ENCODE results near the gene ANKRD52.
"Not testable (repeated sequence)": the region's sequence is repeated elsewhere in the genome, so short reads cannot be mapped to it uniquely, and the experiment has no call there.

Gene ANKRD52

GRCh38 chr12:56198836-56199235, 59.3 kb downstream of the ANKRD52 start:
- no peak overlapping the region for H3K4me3 ChIP-seq (ENCODE audit: low read depth, low read length)
- TF ChIP-seq, protein P1, sequence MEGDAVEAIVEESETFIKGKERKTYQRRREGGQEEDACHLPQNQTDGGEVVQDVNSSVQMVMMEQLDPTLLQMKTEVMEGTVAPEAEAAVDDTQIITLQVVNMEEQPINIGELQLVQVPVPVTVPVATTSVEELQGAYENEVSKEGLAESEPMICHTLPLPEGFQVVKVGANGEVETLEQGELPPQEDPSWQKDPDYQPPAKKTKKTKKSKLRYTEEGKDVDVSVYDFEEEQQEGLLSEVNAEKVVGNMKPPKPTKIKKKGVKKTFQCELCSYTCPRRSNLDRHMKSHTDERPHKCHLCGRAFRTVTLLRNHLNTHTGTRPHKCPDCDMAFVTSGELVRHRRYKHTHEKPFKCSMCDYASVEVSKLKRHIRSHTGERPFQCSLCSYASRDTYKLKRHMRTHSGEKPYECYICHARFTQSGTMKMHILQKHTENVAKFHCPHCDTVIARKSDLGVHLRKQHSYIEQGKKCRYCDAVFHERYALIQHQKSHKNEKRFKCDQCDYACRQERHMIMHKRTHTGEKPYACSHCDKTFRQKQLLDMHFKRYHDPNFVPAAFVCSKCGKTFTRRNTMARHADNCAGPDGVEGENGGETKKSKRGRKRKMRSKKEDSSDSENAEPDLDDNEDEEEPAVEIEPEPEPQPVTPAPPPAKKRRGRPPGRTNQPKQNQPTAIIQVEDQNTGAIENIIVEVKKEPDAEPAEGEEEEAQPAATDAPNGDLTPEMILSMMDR (IDR thresholded peaks at IDR 0.05; ENCODE audit: borderline replicate concordance, insufficient read depth, low read depth, low read length) = no peak

GRCh38 chr12:56197921-56198635, 60.1 kb downstream of the ANKRD52 start:
- TF ChIP-seq, protein P1 (IDR thresholded peaks at IDR 0.05; ENCODE audit: borderline replicate concordance, insufficient read depth, low read depth, low read length) = no peak
- no peak overlapping the region for H3K4me3 ChIP-seq (ENCODE audit: low read depth, low read length)

DNA sequence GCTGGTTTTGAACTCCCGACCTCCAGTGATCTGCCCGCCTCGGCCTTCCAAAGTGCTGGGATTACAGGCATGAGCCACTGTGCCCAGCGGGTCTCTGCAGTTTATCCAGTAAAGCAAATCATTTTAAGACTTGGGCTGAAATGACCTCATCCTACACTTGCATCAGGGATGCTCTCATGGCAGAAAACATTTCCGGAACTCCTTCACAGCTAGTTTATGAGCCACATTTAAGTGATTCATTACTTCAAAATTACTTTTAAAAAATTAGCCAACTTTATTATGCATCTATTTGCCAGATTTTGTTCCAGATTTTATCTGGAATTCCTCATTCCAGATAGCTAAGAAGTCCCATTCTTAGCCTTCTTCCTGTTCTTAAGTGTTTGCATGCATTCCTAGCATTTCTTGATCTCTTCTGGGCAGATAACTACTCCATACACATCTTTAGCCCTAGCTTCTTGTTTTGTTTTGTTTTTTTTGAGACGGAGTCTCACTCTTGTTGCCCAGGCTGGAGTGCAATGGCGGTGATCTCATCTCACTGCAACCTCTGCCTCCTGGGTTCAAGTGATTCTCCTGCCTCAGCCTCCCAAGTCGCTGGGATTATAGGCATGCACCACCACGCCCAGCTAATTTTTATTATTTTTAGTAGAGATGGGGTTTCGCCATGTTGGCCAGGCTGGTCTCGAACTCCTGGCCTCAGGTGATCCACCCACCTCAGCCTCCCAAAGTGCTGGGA, 61.2 kb downstream of the ANKRD52 start:
- not testable (repeated sequence) for H3K4me3 ChIP-seq (ENCODE audit: low read depth, low read length)

- no peak overlapping the region for H3K4me3 ChIP-seq (ENCODE audit: low read depth, low read length)
- TF ChIP-seq, protein P1 (IDR thresholded peaks at IDR 0.05; ENCODE audit: borderline replicate concordance, insufficient read depth, low read depth, low read length) = peak; percentile 62
Observed at GRCh38 chr12:56193025-56193578, 65.1 kb downstream of the ANKRD52 start.

DNA sequence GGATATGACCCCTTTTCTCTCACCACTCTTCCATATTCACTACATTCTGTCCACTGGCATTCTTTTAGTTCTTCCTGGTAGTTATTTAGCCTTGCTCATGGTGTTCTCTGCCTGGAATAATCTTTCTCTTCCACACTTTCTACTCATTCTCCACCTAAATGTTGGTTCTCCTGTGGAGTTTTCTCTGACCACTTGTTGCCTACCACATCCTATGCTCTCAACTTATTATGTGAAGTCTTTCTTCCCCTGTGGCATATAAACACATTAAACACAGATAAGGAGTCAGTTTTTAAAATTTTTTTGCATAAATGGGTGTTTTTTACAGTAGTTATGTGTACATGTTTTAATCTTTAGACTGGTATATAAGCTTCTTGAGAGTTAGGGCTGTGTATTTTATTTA, 65.6 kb downstream of the ANKRD52 start:
- TF ChIP-seq, protein P1 (IDR thresholded peaks at IDR 0.05; ENCODE audit: borderline replicate concordance, insufficient read depth, low read depth, low read length) = no peak
- no peak overlapping the region for H3K4me3 ChIP-seq (ENCODE audit: low read depth, low read length)

- TF ChIP-seq, protein P1 (IDR thresholded peaks at IDR 0.05; ENCODE audit: borderline replicate concordance, insufficient read depth, low read depth, low read length) = no peak
- H3K4me3 ChIP-seq (ENCODE audit: low read depth, low read length) = peak overlapping the region; percentile 53
Observed at GRCh38 chr12:56190695-56191155, 67.5 kb downstream of the ANKRD52 start.

DNA sequence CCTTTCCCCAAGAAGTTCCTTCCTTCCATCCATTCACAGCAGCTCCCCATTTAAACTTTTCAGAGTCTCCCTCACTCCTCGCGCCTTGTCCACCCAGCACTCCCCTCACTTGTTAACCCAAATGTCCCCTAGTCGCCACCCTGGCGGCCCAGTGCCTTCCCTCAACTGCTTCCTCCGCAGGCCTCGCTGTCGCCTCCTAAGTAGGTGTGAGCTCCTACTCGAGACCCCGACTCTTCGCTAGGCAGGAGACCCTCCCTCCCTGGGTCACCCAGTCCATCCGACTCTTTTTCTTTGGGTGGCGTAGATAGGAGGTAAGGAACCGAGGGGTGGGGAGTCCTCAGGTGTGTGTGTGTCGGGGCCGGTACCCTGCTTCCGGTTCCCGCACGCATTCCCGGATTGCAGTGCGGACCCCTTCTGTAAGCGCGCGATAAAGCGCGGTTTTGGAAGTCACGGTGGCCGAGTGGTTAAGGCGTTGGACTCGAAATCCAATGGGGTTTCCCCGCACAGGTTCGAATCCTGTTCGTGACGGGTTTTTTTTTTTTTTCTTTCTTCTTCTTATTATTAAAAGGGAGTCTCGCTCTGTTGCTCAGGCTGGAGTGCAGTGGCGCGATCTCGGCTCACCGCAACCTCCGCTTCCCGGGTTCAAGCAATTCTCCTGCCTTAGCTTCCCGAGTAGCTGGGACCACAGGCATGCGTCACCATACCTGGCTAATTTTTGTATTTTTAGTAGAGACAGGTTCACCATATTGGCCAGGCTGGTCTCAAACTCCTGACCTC, 68.1 kb downstream of the ANKRD52 start:
- TF ChIP-seq, protein P1 (IDR thresholded peaks at IDR 0.05; ENCODE audit: borderline replicate concordance, insufficient read depth, low read depth, low read length) = no peak
- H3K4me3 ChIP-seq (ENCODE audit: low read depth, low read length) = peak overlapping the region; percentile 53

Measured in GM12875 (cell line).